HepG2 (cell line): ENCODE results near the gene GPC3.

Source experiments
- ASH2L ChIP-seq: fragments of 300-600, 200-600 bp; sonication (generic); IDR thresholded peaks from 2 replicates; pipeline ENCODE4 v1.7.0; 2017; ENCODE audit warnings: low read depth, mild to moderate bottlenecking, moderate library complexity, mixed read lengths, low read length; ENCODE audit not compliant: insufficient read length
- CTCF ChIP-seq: sonication (generic); formaldehyde crosslinking; IDR thresholded peaks from 2 replicates; pipeline ENCODE4 v1.5.0; 2020; ENCODE audit warnings: mild to moderate bottlenecking, missing genetic modification reagents, moderate library complexity
- FOXK1 ChIP-seq: sonication (generic); formaldehyde crosslinking; IDR thresholded peaks from 2 replicates; pipeline ENCODE4 v1.4.0; 2020; ENCODE audit warnings: low read depth, missing genetic modification reagents, borderline replicate concordance
- HMG20B ChIP-seq: conservative IDR thresholded peaks from 2 replicates; pipeline ENCODE4 v1.6.1; 2016; ENCODE audit warnings: missing genetic modification reagents, missing compliant biosample characterization
- PATZ1 ChIP-seq: sonication (generic); formaldehyde crosslinking; IDR thresholded peaks from 2 replicates; pipeline ENCODE4 v1.4.0; 2020; ENCODE audit warnings: missing genetic modification reagents
- REPIN1 ChIP-seq: sonication (generic); formaldehyde crosslinking; IDR thresholded peaks from 2 replicates; pipeline ENCODE4 v1.8.0; 2022; ENCODE audit warnings: missing genetic modification reagents, low read depth, mild to moderate bottlenecking, borderline replicate concordance
- SOX6 ChIP-seq, 2 experiments: fragments of 450-650 bp in 1 of 2; sonication (generic) in 1 of 2; formaldehyde crosslinking in 1 of 2; IDR thresholded peaks; 2 replicates each; pipeline versions ENCODE4 v1.4.0 to v1.6.1; 2017 to 2020; ENCODE audit warnings: antibody characterized with exemption in 1 of 2, mild to moderate bottlenecking in 1 of 2, missing genetic modification reagents in 1 of 2
- ZFP37 ChIP-seq: sonication (generic); formaldehyde crosslinking; IDR thresholded peaks from 2 replicates; pipeline ENCODE4 v1.4.0; 2020; ENCODE audit warnings: missing genetic modification reagents, borderline replicate concordance

- no peak for TF ChIP-seq SOX6 (IDR thresholded peaks at IDR 0.05)
- TF ChIP-seq SOX6 (CRISPR knock-in tag; IDR thresholded peaks at IDR 0.05), result no peak
- TF ChIP-seq ASH2L, result no peak
- no peak for TF ChIP-seq REPIN1 (CRISPR knock-in tag)
- TF ChIP-seq CTCF (CRISPR knock-in tag), result no peak
- no peak for TF ChIP-seq HMG20B (CRISPR knock-in tag)
- no peak for TF ChIP-seq FOXK1
- TF ChIP-seq ZFP37, result no peak
- no peak for TF ChIP-seq PATZ1 (CRISPR knock-in tag)
These were observed 375.3 kb downstream of the GPC3 start for GRCh38 chrX:133610056-133610455.
